ENCODE results near the gene SEZ6. TPM values are rescaled to one million over a fixed set of nuclear protein-coding genes. Genes with fewer than 3 reads are reported as not detected.

SEZ6 gene
- total and polyA plus RNA-seq, 2 of the 4 experiments (the other 2 are of a cell fraction), result not detected

GRCh38 chr17:28916302-28916934, 89.4 kb downstream of the SEZ6 start:
- Histone ChIP-seq H3K79me1 (ENCODE audit: low read depth in 1 of 2, low read length in 2 of 2) (peaks cover 39 to 52% of the 10 kb centered on the region in 2 experiments), H2AK5ac (ENCODE audit: low read depth, low read length) (no peak overlapping the region), H3K23ac (ENCODE audit: low read depth, low read length) (no peak overlapping the region), H3K4me2 (ENCODE audit: low read depth, low read length) (no peak overlapping the region), H2BK15ac (ENCODE audit: low read depth, low read length) (no peak overlapping the region), H3K27me3 (ENCODE audit: control insufficient read depth, insufficient read depth, low read length) (no peaks in the 10 kb centered on the region), H3K14ac (replicated peaks; ENCODE audit: low read depth, low read length) (no peak overlapping the region), H2BK20ac (ENCODE audit: low read depth, low read length) (no peak overlapping the region), H3K36me3 (ENCODE audit: control insufficient read depth, insufficient read depth, low read length) (peaks cover 67% of the 10 kb centered on the region), H4K5ac (ENCODE audit: low read depth, low read length) (no peak overlapping the region), H3K9ac (ENCODE audit: low read depth, low read length) (no peak overlapping the region), H3K4ac (ENCODE audit: low read depth, low read length) (no peak overlapping the region), H3K9me1 (ENCODE audit: insufficient read depth, low read length) (no peaks in the 10 kb centered on the region), H2BK5ac (ENCODE audit: low read depth, low read length, poor library complexity, severe bottlenecking) (no peak overlapping the region), H2AK9ac (replicated peaks; ENCODE audit: low read depth, low read length, poor library complexity) (no peak overlapping the region), H3K9me3 (ENCODE audit: control insufficient read depth, insufficient read depth, low read length) (no peaks in the 10 kb centered on the region), H3K18ac (ENCODE audit: low read depth, low read length) (no peak overlapping the region), H3K4me1 (ENCODE audit: control insufficient read depth, insufficient read depth, low read length) (no peaks in the 10 kb centered on the region), H3K56ac (ENCODE audit: extremely low read depth, insufficient read depth, low read length) (no peak overlapping the region), H2AFZ (replicated peaks; ENCODE audit: low read length, poor library complexity) (no peak overlapping the region), H2BK120ac (ENCODE audit: low read depth, low read length) (no peak overlapping the region), H3K27ac (ENCODE audit: insufficient read depth, low read length) (no peak overlapping the region), H4K20me1 (ENCODE audit: insufficient read depth, low read length) (peaks cover 21% of the 10 kb centered on the region; the same call in 1 of the 2 replicates), H3K4me3 (ENCODE audit: insufficient read depth, low read depth, low read length) (no peak overlapping the region), H4K8ac (ENCODE audit: low read depth in 2 of 2, low read length in 2 of 2) (no peak overlapping the region), H4K91ac (ENCODE audit: insufficient read depth, low read depth, low read length) (no peak overlapping the region)
- intact Hi-C loops (cut with micrococcal nuclease), result loop anchor here (1.0 kb wide), 1 partner anchor 190 kb away; the partner anchor contains the start of gene TLCD1
- ChIA-PET POLR2A (ENCODE audit: unreplicated experiment) (interaction anchor here (0.5 kb wide), 2 partner anchors 8 to 42 kb away, joined by 3 read pairs; no protein-coding TSS in a partner anchor), CTCF (interaction anchor here (0.6 to 1.6 kb wide), 2 partner anchors 27 to 190 kb away, joined by 3 to 6 read pairs; no protein-coding TSS in a partner anchor)
- in situ Hi-C loops (cut with MboI; ENCODE audit: low sequenced_read_pairs), result no loop called here
- WGBS, 2 experiments (ENCODE audit: extremely low coverage in 2 of 2, insufficient read length in 1 of 2), result 80% methylated on average over 4 of the region's 6 CpGs; no CpG with 5 or more reads in 1 of the 2 experiments
- dilution Hi-C loops (cut with HindIII; ENCODE audit: low sequenced_read_pairs, unreplicated experiment), result no loop called here
- TF ChIP-seq SMC3 (IDR thresholded peaks at IDR 0.05; ENCODE audit: low read depth, low read length) (peak; percentile 43; the same call in 1 of the 2 replicates), CEBPB (IDR thresholded peaks at IDR 0.05; ENCODE audit: low read depth, low read length) (no peak), FOS (IDR thresholded peaks at IDR 0.05; ENCODE audit: low read depth, low read length) (no peak), CTCF (conservative IDR thresholded peaks at IDR 0.05; ENCODE audit: low read depth, low read length) (peak; percentile 50), USF2 (IDR thresholded peaks at IDR 0.05; ENCODE audit: low read depth, low read length) (no peak), RAD21 (IDR thresholded peaks at IDR 0.05; ENCODE audit: low read length) (peak; percentile 46)
- no TSS peak for BruUV-seq (replicated peaks)
- ATAC-seq (ENCODE audit: low read depth) (peak; percentile 78), DNase-seq (peak; percentile 43)
